ENCODE data around the gene PILRA. TPM values are rescaled to one million over a fixed set of nuclear protein-coding genes. Genes with fewer than 3 reads are reported as not detected.

PILRA gene
- total and polyA plus RNA-seq, 2 experiments from 2014 or later: 0.38 to 5.3 TPM

DNA sequence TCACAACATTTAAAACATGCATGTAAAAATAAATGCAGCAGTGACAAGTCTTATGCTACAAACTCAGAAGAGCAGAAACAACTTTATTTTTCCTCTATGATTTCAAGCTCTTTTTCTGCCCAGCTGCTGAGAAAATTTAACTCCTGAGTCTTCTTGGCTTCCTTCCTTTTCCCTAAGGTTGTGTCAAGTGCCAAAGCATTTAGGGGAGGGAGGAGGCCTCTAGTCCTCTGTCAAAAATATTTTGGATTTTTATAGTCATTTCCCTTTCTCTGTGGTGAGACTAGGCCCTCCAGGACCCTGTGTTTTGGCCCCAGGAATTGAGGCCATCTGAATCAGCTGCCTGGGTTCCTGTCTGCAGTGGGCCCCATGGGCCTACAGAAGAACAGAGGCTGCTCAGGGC, 26.4 kb upstream of the PILRA start:
- Histone ChIP-seq H3F3A (replicated peaks; ENCODE audit: low read depth) (peaks cover 4% of the 10 kb centered on the region; the same call in 1 of the 2 replicates), H3K36me3 (ENCODE audit: insufficient read depth) (peaks cover 37% of the 10 kb centered on the region), H4K20me1 (replicated peaks; ENCODE audit: insufficient read depth) (peaks cover 28% of the 10 kb centered on the region), H3K4me3 (no peak overlapping the region), H3K4me1 (ENCODE audit: insufficient read depth) (no peaks in the 10 kb centered on the region), H3K9me2 (ENCODE audit: insufficient read depth) (no peaks in the 10 kb centered on the region), H3K27ac (ENCODE audit: low read depth) (no peak overlapping the region), H3K4me2 (no peak overlapping the region), H2AFZ (no peak overlapping the region), H3K79me2 (replicated peaks; ENCODE audit: insufficient read depth) (peaks cover 6% of the 10 kb centered on the region; the same call in 1 of the 2 replicates), H3K27me3 (ENCODE audit: insufficient read depth) (no peaks in the 10 kb centered on the region)
- H3K27me3 Mint-ChIP-seq (ENCODE audit: insufficient read depth, low read depth, poor library complexity): peaks cover 9% of the 10 kb centered on the region
- H3K9me3 Mint-ChIP-seq: no peaks in the 10 kb centered on the region
- H3K36me3 Mint-ChIP-seq (ENCODE audit: low read depth): peaks cover 81% of the 10 kb centered on the region
- H3K4me3 Mint-ChIP-seq: no peak overlapping the region
- no peak for ATAC-seq
- TF ChIP-seq CREB1 (CRISPR knock-in tag; IDR thresholded peaks at IDR 0.05; ENCODE audit: low read depth): no peak
- TF ChIP-seq ZNF114 (CRISPR knock-in tag; IDR thresholded peaks at IDR 0.05): no peak
- TF ChIP-seq, protein P1, sequence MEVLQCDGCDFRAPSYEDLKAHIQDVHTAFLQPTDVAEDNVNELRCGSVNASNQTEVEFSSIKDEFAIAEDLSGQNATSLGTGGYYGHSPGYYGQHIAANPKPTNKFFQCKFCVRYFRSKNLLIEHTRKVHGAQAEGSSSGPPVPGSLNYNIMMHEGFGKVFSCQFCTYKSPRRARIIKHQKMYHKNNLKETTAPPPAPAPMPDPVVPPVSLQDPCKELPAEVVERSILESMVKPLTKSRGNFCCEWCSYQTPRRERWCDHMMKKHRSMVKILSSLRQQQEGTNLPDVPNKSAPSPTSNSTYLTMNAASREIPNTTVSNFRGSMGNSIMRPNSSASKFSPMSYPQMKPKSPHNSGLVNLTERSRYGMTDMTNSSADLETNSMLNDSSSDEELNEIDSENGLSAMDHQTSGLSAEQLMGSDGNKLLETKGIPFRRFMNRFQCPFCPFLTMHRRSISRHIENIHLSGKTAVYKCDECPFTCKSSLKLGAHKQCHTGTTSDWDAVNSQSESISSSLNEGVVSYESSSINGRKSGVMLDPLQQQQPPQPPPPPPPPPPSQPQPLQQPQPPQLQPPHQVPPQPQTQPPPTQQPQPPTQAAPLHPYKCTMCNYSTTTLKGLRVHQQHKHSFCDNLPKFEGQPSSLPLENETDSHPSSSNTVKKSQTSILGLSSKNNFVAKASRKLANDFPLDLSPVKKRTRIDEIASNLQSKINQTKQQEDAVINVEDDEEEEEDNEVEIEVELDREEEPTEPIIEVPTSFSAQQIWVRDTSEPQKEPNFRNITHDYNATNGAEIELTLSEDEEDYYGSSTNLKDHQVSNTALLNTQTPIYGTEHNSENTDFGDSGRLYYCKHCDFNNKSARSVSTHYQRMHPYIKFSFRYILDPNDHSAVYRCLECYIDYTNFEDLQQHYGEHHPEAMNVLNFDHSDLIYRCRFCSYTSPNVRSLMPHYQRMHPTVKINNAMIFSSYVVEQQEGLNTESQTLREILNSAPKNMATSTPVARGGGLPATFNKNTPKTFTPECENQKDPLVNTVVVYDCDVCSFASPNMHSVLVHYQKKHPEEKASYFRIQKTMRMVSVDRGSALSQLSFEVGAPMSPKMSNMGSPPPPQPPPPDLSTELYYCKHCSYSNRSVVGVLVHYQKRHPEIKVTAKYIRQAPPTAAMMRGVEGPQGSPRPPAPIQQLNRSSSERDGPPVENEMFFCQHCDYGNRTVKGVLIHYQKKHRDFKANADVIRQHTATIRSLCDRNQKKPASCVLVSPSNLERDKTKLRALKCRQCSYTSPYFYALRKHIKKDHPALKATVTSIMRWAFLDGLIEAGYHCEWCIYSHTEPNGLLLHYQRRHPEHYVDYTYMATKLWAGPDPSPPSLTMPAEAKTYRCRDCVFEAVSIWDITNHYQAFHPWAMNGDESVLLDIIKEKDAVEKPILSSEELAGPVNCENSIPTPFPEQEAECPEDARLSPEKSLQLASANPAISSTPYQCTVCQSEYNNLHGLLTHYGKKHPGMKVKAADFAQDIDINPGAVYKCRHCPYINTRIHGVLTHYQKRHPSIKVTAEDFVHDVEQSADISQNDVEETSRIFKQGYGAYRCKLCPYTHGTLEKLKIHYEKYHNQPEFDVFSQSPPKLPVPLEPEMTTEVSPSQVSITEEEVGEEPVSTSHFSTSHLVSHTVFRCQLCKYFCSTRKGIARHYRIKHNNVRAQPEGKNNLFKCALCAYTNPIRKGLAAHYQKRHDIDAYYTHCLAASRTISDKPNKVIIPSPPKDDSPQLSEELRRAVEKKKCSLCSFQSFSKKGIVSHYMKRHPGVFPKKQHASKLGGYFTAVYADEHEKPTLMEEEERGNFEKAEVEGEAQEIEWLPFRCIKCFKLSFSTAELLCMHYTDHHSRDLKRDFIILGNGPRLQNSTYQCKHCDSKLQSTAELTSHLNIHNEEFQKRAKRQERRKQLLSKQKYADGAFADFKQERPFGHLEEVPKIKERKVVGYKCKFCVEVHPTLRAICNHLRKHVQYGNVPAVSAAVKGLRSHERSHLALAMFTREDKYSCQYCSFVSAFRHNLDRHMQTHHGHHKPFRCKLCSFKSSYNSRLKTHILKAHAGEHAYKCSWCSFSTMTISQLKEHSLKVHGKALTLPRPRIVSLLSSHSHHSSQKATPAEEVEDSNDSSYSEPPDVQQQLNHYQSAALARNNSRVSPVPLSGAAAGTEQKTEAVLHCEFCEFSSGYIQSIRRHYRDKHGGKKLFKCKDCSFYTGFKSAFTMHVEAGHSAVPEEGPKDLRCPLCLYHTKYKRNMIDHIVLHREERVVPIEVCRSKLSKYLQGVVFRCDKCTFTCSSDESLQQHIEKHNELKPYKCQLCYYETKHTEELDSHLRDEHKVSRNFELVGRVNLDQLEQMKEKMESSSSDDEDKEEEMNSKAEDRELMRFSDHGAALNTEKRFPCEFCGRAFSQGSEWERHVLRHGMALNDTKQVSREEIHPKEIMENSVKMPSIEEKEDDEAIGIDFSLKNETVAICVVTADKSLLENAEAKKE (CRISPR knock-in tag; IDR thresholded peaks at IDR 0.05): no peak
- TF ChIP-seq, protein P2, sequence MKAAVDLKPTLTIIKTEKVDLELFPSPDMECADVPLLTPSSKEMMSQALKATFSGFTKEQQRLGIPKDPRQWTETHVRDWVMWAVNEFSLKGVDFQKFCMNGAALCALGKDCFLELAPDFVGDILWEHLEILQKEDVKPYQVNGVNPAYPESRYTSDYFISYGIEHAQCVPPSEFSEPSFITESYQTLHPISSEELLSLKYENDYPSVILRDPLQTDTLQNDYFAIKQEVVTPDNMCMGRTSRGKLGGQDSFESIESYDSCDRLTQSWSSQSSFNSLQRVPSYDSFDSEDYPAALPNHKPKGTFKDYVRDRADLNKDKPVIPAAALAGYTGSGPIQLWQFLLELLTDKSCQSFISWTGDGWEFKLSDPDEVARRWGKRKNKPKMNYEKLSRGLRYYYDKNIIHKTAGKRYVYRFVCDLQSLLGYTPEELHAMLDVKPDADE (IDR thresholded peaks at IDR 0.05): no peak
- peaks cover 4% of the 10 kb centered on the region; the same call in 2 of the 3 replicates for H3K4me1 Mint-ChIP-seq
- H3K27ac Mint-ChIP-seq: no peak overlapping the region
- no peak for DNase-seq (ENCODE audit: low spot score)

DNA sequence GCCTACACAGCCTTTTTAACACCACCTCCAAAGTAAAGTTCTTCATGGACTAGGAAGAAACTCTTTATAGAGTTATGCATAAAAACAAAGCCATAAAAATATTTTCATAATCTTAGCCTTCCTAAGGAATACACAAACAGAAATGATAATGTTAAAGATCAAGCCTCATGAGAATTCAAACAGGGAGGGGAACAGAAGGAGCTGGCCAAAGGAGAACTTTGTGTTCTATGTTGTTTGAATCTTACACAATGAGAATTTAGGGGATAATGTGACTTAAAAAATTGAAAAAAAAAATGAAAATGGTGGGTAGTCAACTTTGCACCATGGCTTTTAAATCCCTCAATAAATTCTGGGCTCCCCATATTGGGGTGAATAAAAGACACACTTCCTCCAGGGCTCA, 24.5 kb upstream of the PILRA start:
- peaks cover 28% of the 10 kb centered on the region for H4K20me1 ChIP-seq (replicated peaks; ENCODE audit: insufficient read depth)
- no peaks in the 10 kb centered on the region; the same call in 1 of the 2 replicates for H3F3A ChIP-seq (replicated peaks; ENCODE audit: low read depth)
- H3K9me2 ChIP-seq (ENCODE audit: insufficient read depth): no peaks in the 10 kb centered on the region
- peaks cover 4% of the 10 kb centered on the region; the same call in 2 of the 3 replicates for H3K4me1 Mint-ChIP-seq
- no peak overlapping the region for H3K27ac ChIP-seq (ENCODE audit: low read depth)
- no peak overlapping the region for H3K4me2 ChIP-seq
- no peak for DNase-seq (ENCODE audit: low spot score)
- H3K9me3 Mint-ChIP-seq: no peaks in the 10 kb centered on the region
- no peak overlapping the region for H3K4me3 Mint-ChIP-seq
- peaks cover 37% of the 10 kb centered on the region for H3K36me3 ChIP-seq (ENCODE audit: insufficient read depth)
- peaks cover 6% of the 10 kb centered on the region; the same call in 1 of the 2 replicates for H3K79me2 ChIP-seq (replicated peaks; ENCODE audit: insufficient read depth)
- H3K36me3 Mint-ChIP-seq (ENCODE audit: low read depth): peaks cover 77% of the 10 kb centered on the region
- H3K4me3 ChIP-seq: no peak overlapping the region
- no peaks in the 10 kb centered on the region for H3K4me1 ChIP-seq (ENCODE audit: insufficient read depth)
- H3K27me3 ChIP-seq (ENCODE audit: insufficient read depth): no peaks in the 10 kb centered on the region
- H3K27ac Mint-ChIP-seq: no peak overlapping the region
- peaks cover 11% of the 10 kb centered on the region for H3K27me3 Mint-ChIP-seq (ENCODE audit: insufficient read depth, low read depth, poor library complexity)
- H2AFZ ChIP-seq: no peak overlapping the region
- no peak for ATAC-seq
- no peak for TF ChIP-seq ZNF331 (CRISPR knock-in tag; IDR thresholded peaks at IDR 0.05; ENCODE audit: low read depth)
- TF ChIP-seq, protein P2 (IDR thresholded peaks at IDR 0.05): no peak
- TF ChIP-seq, protein P3, sequence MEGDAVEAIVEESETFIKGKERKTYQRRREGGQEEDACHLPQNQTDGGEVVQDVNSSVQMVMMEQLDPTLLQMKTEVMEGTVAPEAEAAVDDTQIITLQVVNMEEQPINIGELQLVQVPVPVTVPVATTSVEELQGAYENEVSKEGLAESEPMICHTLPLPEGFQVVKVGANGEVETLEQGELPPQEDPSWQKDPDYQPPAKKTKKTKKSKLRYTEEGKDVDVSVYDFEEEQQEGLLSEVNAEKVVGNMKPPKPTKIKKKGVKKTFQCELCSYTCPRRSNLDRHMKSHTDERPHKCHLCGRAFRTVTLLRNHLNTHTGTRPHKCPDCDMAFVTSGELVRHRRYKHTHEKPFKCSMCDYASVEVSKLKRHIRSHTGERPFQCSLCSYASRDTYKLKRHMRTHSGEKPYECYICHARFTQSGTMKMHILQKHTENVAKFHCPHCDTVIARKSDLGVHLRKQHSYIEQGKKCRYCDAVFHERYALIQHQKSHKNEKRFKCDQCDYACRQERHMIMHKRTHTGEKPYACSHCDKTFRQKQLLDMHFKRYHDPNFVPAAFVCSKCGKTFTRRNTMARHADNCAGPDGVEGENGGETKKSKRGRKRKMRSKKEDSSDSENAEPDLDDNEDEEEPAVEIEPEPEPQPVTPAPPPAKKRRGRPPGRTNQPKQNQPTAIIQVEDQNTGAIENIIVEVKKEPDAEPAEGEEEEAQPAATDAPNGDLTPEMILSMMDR (conservative IDR thresholded peaks at IDR 0.05; ENCODE audit: low read depth in 2 of 2): no peak
- no peak for TF ChIP-seq POLR2AphosphoS5 (IDR thresholded peaks at IDR 0.05; ENCODE audit: low read depth)
- no peak for TF ChIP-seq CREB1 (CRISPR knock-in tag; IDR thresholded peaks at IDR 0.05; ENCODE audit: low read depth)
- TF ChIP-seq STAT1 (IDR thresholded peaks at IDR 0.05; ENCODE audit: unreplicated experiment): no peak
- no peak for TF ChIP-seq EZH2phosphoT487 (IDR thresholded peaks at IDR 0.05; ENCODE audit: unreplicated experiment)
